Measurements from ENCODE around the gene L1CAM. TPM values are rescaled to one million over a fixed set of nuclear protein-coding genes. Genes with fewer than 3 reads are reported as not detected.

Gene L1CAM
- total RNA-seq, 2 donors from 2014 or later: 4.3 to 8.8 TPM

DNA sequence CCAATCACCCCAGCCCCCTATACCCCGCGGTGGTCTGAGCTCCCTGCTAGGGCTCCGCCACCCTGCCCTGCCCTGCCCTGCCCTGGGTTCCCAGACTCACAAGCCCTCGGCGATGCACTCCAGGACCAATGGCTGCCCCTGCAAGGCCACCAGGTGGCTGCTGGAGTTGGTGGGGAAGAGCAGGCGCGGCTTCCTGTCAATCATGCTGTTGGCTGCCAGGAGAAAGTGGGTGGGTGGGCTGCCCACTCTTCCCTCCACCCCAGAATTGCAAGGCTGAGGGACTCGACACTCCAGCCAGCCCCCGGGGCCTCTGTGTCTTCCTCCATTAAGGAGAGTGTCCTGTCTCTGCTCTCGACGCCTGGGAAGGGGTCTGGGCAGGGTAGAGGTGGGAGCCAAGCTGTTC is 15.7 kb downstream of the L1CAM start:
- no peaks in the 10 kb centered on the region for H3K27me3 ChIP-seq
- TF ChIP-seq, protein P1, sequence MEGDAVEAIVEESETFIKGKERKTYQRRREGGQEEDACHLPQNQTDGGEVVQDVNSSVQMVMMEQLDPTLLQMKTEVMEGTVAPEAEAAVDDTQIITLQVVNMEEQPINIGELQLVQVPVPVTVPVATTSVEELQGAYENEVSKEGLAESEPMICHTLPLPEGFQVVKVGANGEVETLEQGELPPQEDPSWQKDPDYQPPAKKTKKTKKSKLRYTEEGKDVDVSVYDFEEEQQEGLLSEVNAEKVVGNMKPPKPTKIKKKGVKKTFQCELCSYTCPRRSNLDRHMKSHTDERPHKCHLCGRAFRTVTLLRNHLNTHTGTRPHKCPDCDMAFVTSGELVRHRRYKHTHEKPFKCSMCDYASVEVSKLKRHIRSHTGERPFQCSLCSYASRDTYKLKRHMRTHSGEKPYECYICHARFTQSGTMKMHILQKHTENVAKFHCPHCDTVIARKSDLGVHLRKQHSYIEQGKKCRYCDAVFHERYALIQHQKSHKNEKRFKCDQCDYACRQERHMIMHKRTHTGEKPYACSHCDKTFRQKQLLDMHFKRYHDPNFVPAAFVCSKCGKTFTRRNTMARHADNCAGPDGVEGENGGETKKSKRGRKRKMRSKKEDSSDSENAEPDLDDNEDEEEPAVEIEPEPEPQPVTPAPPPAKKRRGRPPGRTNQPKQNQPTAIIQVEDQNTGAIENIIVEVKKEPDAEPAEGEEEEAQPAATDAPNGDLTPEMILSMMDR (IDR thresholded peaks at IDR 0.05): no peak
- DNase-seq: no peak
- H3K27ac ChIP-seq: no peak overlapping the region
- H3K9me3 ChIP-seq: no peaks in the 10 kb centered on the region
- H3K9ac ChIP-seq (ENCODE audit: low read depth in 2 of 2, low read length in 2 of 2): no peak overlapping the region
- intact Hi-C loops (cut with DNase I): no loop called here
- no peaks in the 10 kb centered on the region for H3K36me3 ChIP-seq
- no peak overlapping the region for H3K4me3 ChIP-seq
- no peaks in the 10 kb centered on the region for H3K4me1 ChIP-seq

DNA sequence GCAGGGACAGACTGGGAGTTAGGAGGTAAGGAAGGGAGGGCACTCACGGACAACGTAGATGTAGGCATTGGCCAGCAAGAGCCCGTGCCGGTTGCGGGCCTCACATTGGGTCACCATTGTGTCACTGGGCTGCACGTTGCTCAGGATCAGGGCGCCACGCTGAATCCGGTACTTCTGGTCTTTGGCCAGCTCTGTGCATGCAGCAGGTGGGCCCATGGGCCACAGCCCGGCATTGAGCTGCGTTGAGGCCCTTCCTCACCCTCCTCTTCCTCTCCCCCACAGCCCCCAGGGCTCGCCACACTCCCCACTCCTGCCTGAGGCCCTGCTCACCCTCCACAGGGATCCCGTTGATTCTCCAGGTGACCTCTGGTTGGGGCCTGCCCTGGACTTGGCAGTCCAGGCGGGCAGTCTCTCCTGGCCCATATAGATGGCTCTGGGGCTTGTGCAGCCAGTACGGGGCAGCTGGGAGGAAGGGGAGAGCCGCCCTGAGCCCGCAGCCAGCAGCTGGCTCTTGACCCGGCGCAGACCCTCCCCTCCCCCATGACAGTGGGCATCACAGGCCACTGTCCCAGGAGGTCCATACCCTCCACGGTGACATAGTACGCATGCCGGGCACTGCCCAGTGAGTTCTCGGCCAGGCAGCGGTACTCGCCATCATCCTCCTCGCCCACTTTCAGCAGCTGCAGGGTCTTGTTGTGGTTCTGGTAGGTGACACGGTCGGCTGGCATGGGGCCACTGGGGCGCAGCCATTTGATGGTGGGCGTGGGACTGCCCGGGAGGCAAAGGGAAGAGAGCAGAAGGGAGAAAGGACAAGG is 16.3 kb downstream of the L1CAM start:
- H3K36me3 ChIP-seq: no peaks in the 10 kb centered on the region
- H3K27ac ChIP-seq: no peak overlapping the region
- no peaks in the 10 kb centered on the region for H3K27me3 ChIP-seq
- TF ChIP-seq, protein P1 (IDR thresholded peaks at IDR 0.05): no peak
- H3K9me3 ChIP-seq: no peaks in the 10 kb centered on the region
- H3K4me1 ChIP-seq: no peaks in the 10 kb centered on the region
- intact Hi-C loops (cut with DNase I): no loop called here
- no peak overlapping the region for H3K4me3 ChIP-seq
- no peak for DNase-seq
- no peak overlapping the region for H3K9ac ChIP-seq (ENCODE audit: low read depth in 2 of 2, low read length in 2 of 2)

DNA sequence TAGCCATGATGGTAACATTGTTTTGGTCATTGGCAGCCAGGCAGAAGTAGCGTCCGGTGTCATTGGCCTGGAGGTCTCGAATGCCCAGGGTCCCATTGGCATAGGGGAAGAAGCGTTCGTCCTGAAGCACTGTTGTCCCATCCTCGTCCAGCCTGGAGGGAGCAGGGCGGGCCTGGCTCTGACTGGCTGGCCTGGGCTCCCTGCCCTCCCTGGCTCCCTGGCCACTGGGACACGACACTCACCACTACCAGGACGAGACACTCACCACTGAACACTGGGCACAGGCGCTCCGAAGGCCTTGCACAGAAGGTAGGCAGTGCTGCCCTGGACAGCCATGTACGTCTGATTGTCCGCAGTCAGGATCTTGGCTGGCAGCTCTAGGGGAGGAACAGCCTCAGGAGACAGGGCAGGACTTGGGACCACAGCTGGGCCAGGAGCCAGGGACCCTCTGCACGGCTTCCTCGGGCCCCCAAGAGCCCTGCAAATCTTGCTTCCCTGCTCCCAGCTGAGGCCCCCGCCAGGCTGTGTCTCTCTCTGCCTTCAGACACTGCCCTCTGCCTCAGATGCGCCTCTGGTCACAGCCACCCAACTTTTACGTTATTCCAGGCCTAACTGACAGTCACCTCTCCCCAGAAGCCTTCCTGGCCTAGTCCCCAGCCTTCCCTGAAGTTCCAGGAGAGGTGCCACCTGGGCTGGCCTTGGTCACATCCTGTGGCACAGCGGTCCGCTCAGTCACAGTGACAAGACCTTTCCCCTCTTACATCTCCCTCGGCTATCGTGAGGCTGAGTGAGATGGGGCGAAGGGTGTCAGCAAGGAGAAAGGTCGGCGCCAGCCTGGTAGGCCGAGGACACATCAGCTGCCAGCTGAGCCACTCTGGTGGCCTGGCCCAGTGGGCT is 17.1 kb downstream of the L1CAM start:
- DNase-seq: no peak
- Histone ChIP-seq H3K9ac (ENCODE audit: low read depth in 2 of 2, low read length in 2 of 2) (no peak overlapping the region), H3K4me1 (no peaks in the 10 kb centered on the region), H3K27ac (no peak overlapping the region), H3K4me3 (no peak overlapping the region), H3K36me3 (no peaks in the 10 kb centered on the region), H3K9me3 (no peaks in the 10 kb centered on the region), H3K27me3 (no peaks in the 10 kb centered on the region)
- TF ChIP-seq, protein P1 (IDR thresholded peaks at IDR 0.05): no peak
- intact Hi-C loops (cut with DNase I): no loop called here

DNA sequence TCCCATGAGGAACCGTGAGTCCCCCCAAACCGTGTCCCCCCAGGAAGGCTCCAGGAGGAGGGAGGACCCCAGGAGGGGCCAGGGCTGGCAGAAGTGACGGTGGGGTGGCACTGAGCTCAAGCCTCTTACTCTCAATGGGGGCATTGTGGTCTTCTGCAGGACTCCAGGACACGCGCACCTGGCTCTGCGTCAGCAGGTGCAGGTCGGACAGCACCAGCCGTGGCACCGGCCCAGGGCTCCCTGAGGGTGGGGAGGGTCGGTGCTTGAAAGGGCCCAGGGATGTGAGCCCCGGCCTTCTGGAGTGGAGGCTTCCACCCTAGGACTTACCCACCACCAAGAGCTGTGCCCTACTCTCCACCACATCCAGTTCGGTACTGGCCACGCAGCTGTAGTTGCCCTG is 18.3 kb downstream of the L1CAM start:
- Histone ChIP-seq H3K4me3 (no peak overlapping the region), H3K9ac (ENCODE audit: low read depth in 2 of 2, low read length in 2 of 2) (no peak overlapping the region), H3K27ac (no peak overlapping the region), H3K9me3 (no peaks in the 10 kb centered on the region), H3K27me3 (peaks cover 1% of the 10 kb centered on the region), H3K36me3 (no peaks in the 10 kb centered on the region), H3K4me1 (no peaks in the 10 kb centered on the region)
- DNase-seq: no peak
- intact Hi-C loops (cut with DNase I): no loop called here
- TF ChIP-seq, protein P1 (IDR thresholded peaks at IDR 0.05): no peak

DNA sequence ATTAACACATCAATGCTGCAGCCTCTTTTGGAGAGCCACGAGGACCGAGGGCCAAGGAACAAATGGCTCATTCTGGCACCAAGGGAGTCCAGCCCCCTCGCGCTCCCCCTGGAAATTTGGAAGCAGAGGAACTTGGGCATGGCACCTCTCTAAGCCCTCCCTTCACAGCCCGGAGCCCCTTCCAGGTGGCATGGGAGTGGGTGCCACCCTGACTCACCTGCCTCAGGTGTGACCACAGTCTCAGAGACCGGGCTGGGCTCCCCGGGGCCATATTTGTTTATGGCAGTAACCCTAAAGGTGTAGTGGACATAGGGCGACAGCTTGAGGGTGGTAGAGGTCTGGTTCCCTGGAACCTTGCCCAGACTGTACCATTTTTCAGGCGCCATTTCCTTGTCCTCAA is 18.8 kb downstream of the L1CAM start:
- H3K27me3 ChIP-seq: peaks cover 5% of the 10 kb centered on the region
- H3K36me3 ChIP-seq: no peaks in the 10 kb centered on the region
- TF ChIP-seq, protein P1 (IDR thresholded peaks at IDR 0.05): no peak
- H3K4me1 ChIP-seq: no peaks in the 10 kb centered on the region
- no peaks in the 10 kb centered on the region for H3K9me3 ChIP-seq
- intact Hi-C loops (cut with DNase I): no loop called here
- DNase-seq: no peak
- H3K27ac ChIP-seq: no peak overlapping the region
- no peak overlapping the region for H3K4me3 ChIP-seq
- no peak overlapping the region for H3K9ac ChIP-seq (ENCODE audit: low read depth in 2 of 2, low read length in 2 of 2)
